ENCODE measurements around the gene FUT7. TPM values are rescaled to one million over a fixed set of nuclear protein-coding genes. Genes with fewer than 3 reads are reported as not detected.

The FUT7 gene
- total and polyA plus RNA-seq, 9 of the 15 experiments (the other 6 are each of a cell fraction or from before 2014, with no cell fraction given) = not detected

GRCh38 chr9:137029058-137029936 lies 2.6 kb downstream of the FUT7 start (continued):
- TF ChIP-seq ZNF518B (CRISPR knock-in tag; IDR thresholded peaks at IDR 0.05) = no peak
- no peak for TF ChIP-seq MAFK (IDR thresholded peaks at IDR 0.05; ENCODE audit: low read length)
- TF ChIP-seq MYC (IDR thresholded peaks at IDR 0.05; ENCODE audit: low read depth, low read length) = peak; percentile 27; the same call in 1 of the 2 replicates
- TF ChIP-seq MYC (CRISPR knock-in tag; IDR thresholded peaks at IDR 0.05; ENCODE audit: borderline replicate concordance, low read depth) = no peak
- no peak for TF ChIP-seq TAF15 (IDR thresholded peaks at IDR 0.05; ENCODE audit: low read depth, low read length)
- TF ChIP-seq CREM (IDR thresholded peaks at IDR 0.05; ENCODE audit: low read depth) = peak; percentile 54; the same call in 1 of the 2 replicates
- TF ChIP-seq SNAPC5 (CRISPR knock-in tag; IDR thresholded peaks at IDR 0.05) = no peak
- TF ChIP-seq ZNF133 (CRISPR knock-in tag; IDR thresholded peaks at IDR 0.05) = no peak
- no peak for TF ChIP-seq ARNT (IDR thresholded peaks at IDR 0.05)
- peak; percentile 34 for TF ChIP-seq CTCFL (IDR thresholded peaks at IDR 0.05; ENCODE audit: borderline replicate concordance, insufficient read depth, low read depth, low read length, poor library complexity, severe bottlenecking)
- TF ChIP-seq RB1 (IDR thresholded peaks at IDR 0.05; ENCODE audit: low read depth) = peak; percentile 63; the same call in 1 of the 2 replicates
- no peak for TF ChIP-seq KAT7 (CRISPR knock-in tag; IDR thresholded peaks at IDR 0.05; ENCODE audit: borderline replicate concordance)
- TF ChIP-seq MBD2 (IDR thresholded peaks at IDR 0.05; ENCODE audit: borderline replicate concordance, low read depth) = 0 out of 2 replicates have a peak, but pooled peaks have one; percentile 25
- no peak for TF ChIP-seq CBFB (CRISPR knock-in tag; IDR thresholded peaks at IDR 0.05)
- TF ChIP-seq MYBL2 (IDR thresholded peaks at IDR 0.05; ENCODE audit: low read depth) = no peak
- no peak for TF ChIP-seq MYBL2 (CRISPR knock-in tag; IDR thresholded peaks at IDR 0.05; ENCODE audit: borderline replicate concordance)
- TF ChIP-seq ILF3 (IDR thresholded peaks at IDR 0.05; ENCODE audit: borderline replicate concordance) = no peak
- TF ChIP-seq ZNF311 (CRISPR knock-in tag; IDR thresholded peaks at IDR 0.05) = no peak
- TF ChIP-seq ATF1 (CRISPR knock-in tag; IDR thresholded peaks at IDR 0.05) = no peak
- TF ChIP-seq ATF1 (tag; IDR thresholded peaks at IDR 0.05) = peak; percentile 28; the same call in 1 of the 2 replicates
- TF ChIP-seq SOX6 (IDR thresholded peaks at IDR 0.05) = no peak
- TF ChIP-seq KAT8 (IDR thresholded peaks at IDR 0.05; ENCODE audit: low read depth) = no peak
- no peak for TF ChIP-seq ZNF707 (CRISPR knock-in tag; conservative IDR thresholded peaks at IDR 0.05)
- TF ChIP-seq TCF7L2 (IDR thresholded peaks at IDR 0.05; ENCODE audit: low read depth, low read length) = no peak
- TF ChIP-seq ZC3H8 (IDR thresholded peaks at IDR 0.05) = no peak
